ENCODE data around the gene DTHD1.

DTHD1 gene

GRCh38 chr4:36391411-36391810, 110.0 kb downstream of the DTHD1 start:
- DNase-seq (ENCODE audit: low spot score) = no peak
- in situ Hi-C loops (cut with MboI; ENCODE audit: low sequenced_read_pairs, unreplicated experiment) = no loop called here
- no peak for TF ChIP-seq CTCF (IDR thresholded peaks at IDR 0.05; ENCODE audit: borderline replicate concordance, control extremely low read depth, extremely low read depth, insufficient read depth, missing control alignments)

- TF ChIP-seq CTCF (IDR thresholded peaks at IDR 0.05; ENCODE audit: borderline replicate concordance, control extremely low read depth, extremely low read depth, insufficient read depth, missing control alignments) = no peak
- in situ Hi-C loops (cut with MboI; ENCODE audit: low sequenced_read_pairs, unreplicated experiment) = no loop called here
- DNase-seq (ENCODE audit: low spot score) = no peak
These were observed 110.6 kb downstream of the DTHD1 start for GRCh38 chr4:36392024-36392423.

GRCh38 chr4:36392916-36393315, 111.5 kb downstream of the DTHD1 start:
- DNase-seq (ENCODE audit: low spot score) = no peak
- in situ Hi-C loops (cut with MboI; ENCODE audit: low sequenced_read_pairs, unreplicated experiment) = no loop called here
- TF ChIP-seq CTCF (IDR thresholded peaks at IDR 0.05; ENCODE audit: borderline replicate concordance, control extremely low read depth, extremely low read depth, insufficient read depth, missing control alignments) = no peak

Measured in GM13976 (cell line).